Islet of Langerhans (tissue), 1 donor: ENCODE measurements around the gene WDR70.
"Not testable (repeated sequence)": the region's sequence is repeated elsewhere in the genome, so short reads cannot be mapped to it uniquely, and the experiment has no call there.

Experiments
- FAIRE-seq: peaks from one replicate; lab custom pipeline; 2011; peaks lifted over from hg19 to GRCh38; lab: Jason Lieb, UNC

WDR70 gene

GRCh38 chr5:37379100-37379628 is at the start of gene WDR70:
TSS of gene WDR70 (plus strand) at chr5:37379318. CDS start at chr5:37379368, 50 bp downstream.
- not testable (repeated sequence) for FAIRE-seq

GRCh38 chr5:37334754-37335153 is 44.4 kb upstream of the WDR70 start:
- FAIRE-seq, result not testable (repeated sequence)

- FAIRE-seq, result not testable (repeated sequence)
Observed at GRCh38 chr5:37342741-37343140, 36.4 kb upstream of the WDR70 start.

GRCh38 chr5:37355161-37355560 is 24.0 kb upstream of the WDR70 start:
- FAIRE-seq, result no peak

- no peak for FAIRE-seq
Observed at GRCh38 chr5:37370550-37370863, 8.6 kb upstream of the WDR70 start.

GRCh38 chr5:37370864-37371726 is 8.0 kb upstream of the WDR70 start, which contains the start of gene NUP155:
TSS of gene NUP155 (minus strand) at chr5:37371106. CDS start at chr5:37370977, 129 bp downstream.
- FAIRE-seq, result no peak

GRCh38 chr5:37375091-37375490 is 4.0 kb upstream of the WDR70 start:
- no peak for FAIRE-seq

- FAIRE-seq, result not testable (repeated sequence)
Observed at GRCh38 chr5:37378066-37378465, 1.1 kb upstream of the WDR70 start.

- no peak for FAIRE-seq
Observed at GRCh38 chr5:37391591-37391990, 12.5 kb downstream of the WDR70 start.

GRCh38 chr5:37396352-37396751 is 17.2 kb downstream of the WDR70 start:
- FAIRE-seq, result no peak

GRCh38 chr5:37400501-37400900 is 21.4 kb downstream of the WDR70 start:
- FAIRE-seq, result no peak

- no peak for FAIRE-seq
Observed at GRCh38 chr5:37412515-37412914, 33.4 kb downstream of the WDR70 start.

GRCh38 chr5:37415456-37415855 is 36.3 kb downstream of the WDR70 start:
- FAIRE-seq, result not testable (repeated sequence)

GRCh38 chr5:37417347-37417746 is 38.2 kb downstream of the WDR70 start:
- no peak for FAIRE-seq

- no peak for FAIRE-seq
Observed at GRCh38 chr5:37424441-37424840, 45.3 kb downstream of the WDR70 start.

GRCh38 chr5:37428044-37428443 is 48.9 kb downstream of the WDR70 start:
- FAIRE-seq, result peak; percentile 69

- peak; percentile 71 for FAIRE-seq
Observed at GRCh38 chr5:37435261-37435660, 56.1 kb downstream of the WDR70 start.

GRCh38 chr5:37436146-37436934 is 57.2 kb downstream of the WDR70 start:
- no peak for FAIRE-seq

GRCh38 chr5:37437711-37438110 is 58.6 kb downstream of the WDR70 start:
- FAIRE-seq, result no peak

- FAIRE-seq, result not testable (repeated sequence)
Observed at GRCh38 chr5:37445783-37446182, 66.7 kb downstream of the WDR70 start.

GRCh38 chr5:37448941-37449340 is 69.8 kb downstream of the WDR70 start:
- FAIRE-seq, result no peak

- not testable (repeated sequence) for FAIRE-seq
Observed at GRCh38 chr5:37451991-37452390, 72.9 kb downstream of the WDR70 start.

GRCh38 chr5:37453252-37453651 is 74.1 kb downstream of the WDR70 start:
- not testable (repeated sequence) for FAIRE-seq
